K562 (cell line): Measurements from ENCODE around the gene NTN1. TPM values are rescaled to one million over a fixed set of nuclear protein-coding genes. Genes with fewer than 3 reads are reported as not detected.

ENCODE experiments used
- ATAC-seq: fragments of 200-7000 bp; cut with Tn5 transposase; 3 replicates; pipeline ENCODE4 v1.9.1; 2020; ENCODE audit warnings: moderate library complexity
- BruUV-seq: library from RNA; stranded (reverse); fragments of 400-500 nt; replicated peaks from 2 replicates; lab custom pipeline; 2021; lab: Mats Ljungman, UMichigan
- CTCF ChIA-PET: fragments of 300-600 bp; formaldehyde crosslinking; extraction: SDS; loops from one replicate; lab custom pipeline; 2021; ENCODE audit warnings: low intra/inter-chr PET ratio; lab: Yijun Ruan, JAX
- POLR2A ChIA-PET: fragments of 300-600, 350-650 bp; sonication (Branson Sonifier 250); formaldehyde crosslinking; extraction: SDS; loops from one replicate; lab custom pipeline; 2021; ENCODE audit warnings: antibody characterized with exemption, inconsistent platforms; lab: Yijun Ruan, JAX
- DNase-seq, 4 experiments: peaks; one replicate each; pipeline versions ENCODE4 v3.0.0 to v3.0.0-alpha.2; 2011 to 2018; ENCODE audit warnings: low spot score in 3 of 4, mixed read lengths in 3 of 4; ENCODE audit errors: extremely low read depth in 1 of 4
- FAIRE-seq: peaks from 2 replicates; lab custom pipeline; 2011; peaks lifted over from hg19 to GRCh38; lab: Jason Lieb, UNC
- H2AFZ ChIP-seq: 2 replicates; pipeline ENCODE4 v1.6.0; 2011; ENCODE audit warnings: low read depth, low read length, control low read depth, inconsistent platforms
- H3K27ac ChIP-seq: fragments of 200-600 bp; 3 replicates; pipeline ENCODE4 v1.8.0; 2011; ENCODE audit warnings: low read depth, mild to moderate bottlenecking, control low read depth, inconsistent platforms, low read length, moderate library complexity, mixed read lengths; ENCODE audit errors: extremely low read depth
- H3K27me3 ChIP-seq, 2 experiments: fragments of 300-600 bp in 1 of 2; 2 replicates in 1 of 2; 3 replicates in 1 of 2; pipeline versions ENCODE4 v1.6.0 to v1.8.0; 2011; ENCODE audit warnings: inconsistent platforms in 2 of 2, low read length in 2 of 2, mild to moderate bottlenecking in 1 of 2, mixed read lengths in 1 of 2, moderate library complexity in 1 of 2; ENCODE audit not compliant: control insufficient read depth in 2 of 2, insufficient read depth in 2 of 2
- H3K36me3 ChIP-seq: fragments of 300-600 bp; 3 replicates; pipeline ENCODE4 v1.8.0; 2011; ENCODE audit warnings: mild to moderate bottlenecking, low read length, inconsistent platforms; ENCODE audit not compliant: control insufficient read depth, insufficient read depth
- H3K4me1 ChIP-seq, 2 experiments: fragments of 200-600 bp in 1 of 2; replicated peaks in 1 of 2; 2 replicates in 1 of 2; 3 replicates in 1 of 2; pipeline versions ENCODE4 v1.5.1 to v1.8.0; 2011; ENCODE audit warnings: inconsistent platforms in 2 of 2, low read length in 2 of 2, mild to moderate bottlenecking in 1 of 2, mixed read lengths in 1 of 2, moderate library complexity in 1 of 2; ENCODE audit not compliant: control insufficient read depth in 2 of 2, insufficient read depth in 2 of 2
- H3K4me2 ChIP-seq: 2 replicates; pipeline ENCODE4 v1.6.1; 2011; ENCODE audit warnings: low read length, control low read depth, inconsistent platforms, mixed read lengths; ENCODE audit not compliant: insufficient read depth
- H3K4me3 ChIP-seq: fragments of 200-600 bp; sonication (generic), shearing (Covaris generic); 2 replicates; pipeline ENCODE4 v1.5.1; 2016; ENCODE audit warnings: control low read depth, inconsistent platforms
- H3K79me2 ChIP-seq: fragments of 200-600 bp; 3 replicates; pipeline ENCODE4 v1.8.0; 2011; ENCODE audit warnings: low read length, inconsistent platforms; ENCODE audit not compliant: control insufficient read depth, insufficient read depth
- H3K9ac ChIP-seq, 2 experiments: 2 replicates each; pipeline versions ENCODE4 v1.6.0 to v1.6.1; 2011; ENCODE audit warnings: low read depth in 2 of 2, low read length in 2 of 2, control low read depth in 1 of 2, inconsistent platforms in 1 of 2, mild to moderate bottlenecking in 1 of 2, mixed read lengths in 1 of 2; ENCODE audit not compliant: insufficient read depth in 1 of 2
- H3K9me1 ChIP-seq: one replicate; pipeline ENCODE4 v1.6.0; 2011; ENCODE audit warnings: inconsistent platforms, mild to moderate bottlenecking, low read length, moderate library complexity; ENCODE audit not compliant: control insufficient read depth, insufficient read depth
- H3K9me3 ChIP-seq: replicated peaks from 2 replicates; pipeline ENCODE4 v1.5.1; 2011; ENCODE audit warnings: low read depth, low read length, inconsistent platforms; ENCODE audit not compliant: control insufficient read depth, insufficient read depth
- H4K20me1 ChIP-seq: replicated peaks from 2 replicates; pipeline ENCODE4 v1.6.1; 2011; ENCODE audit warnings: low read length, inconsistent platforms, mixed read lengths; ENCODE audit not compliant: control insufficient read depth, insufficient read depth
- EP400 ChIP-seq: fragments of 450-650 bp; IDR thresholded peaks from 2 replicates; pipeline ENCODE4 v1.6.1; 2017; ENCODE audit warnings: antibody characterized with exemption, mild to moderate bottlenecking, moderate library complexity
- ETV6 ChIP-seq, 3 experiments: fragments of 150-350 bp in 1 of 3; sonication (generic) in 1 of 3; formaldehyde crosslinking in 1 of 3; IDR thresholded peaks; 2 replicates each; pipeline versions ENCODE4 v1.6.1 to v1.8.0; 2014 to 2022; ENCODE audit warnings: borderline replicate concordance in 2 of 3, low read depth in 2 of 3, antibody characterized with exemption in 1 of 3, low read length in 1 of 3, mild to moderate bottlenecking in 1 of 3, missing genetic modification reagents in 1 of 3
- GABPB1 ChIP-seq: sonication (generic); formaldehyde crosslinking; IDR thresholded peaks from 2 replicates; pipeline ENCODE4 v1.8.0; 2022; ENCODE audit warnings: mild to moderate bottlenecking, missing genetic modification reagents
- HNRNPUL1 ChIP-seq: fragments of 200-400 bp; formaldehyde crosslinking; IDR thresholded peaks from 2 replicates; pipeline ENCODE4 v1.6.1; 2017; ENCODE audit warnings: low read length
- KDM1A ChIP-seq, 2 experiments: fragments of 450-650 bp; IDR thresholded peaks; 2 replicates each; pipeline ENCODE4 v1.6.1; 2016; ENCODE audit warnings: mild to moderate bottlenecking in 2 of 2
- NCOA2 ChIP-seq, 2 experiments: fragments of 450-650 bp; IDR thresholded peaks; 2 replicates each; pipeline ENCODE4 v1.6.1; 2018; ENCODE audit warnings: mild to moderate bottlenecking in 2 of 2, moderate library complexity in 1 of 2; ENCODE audit not compliant: partially characterized antibody in 2 of 2
- PRMT5 ChIP-seq: sonication (generic); formaldehyde crosslinking; IDR thresholded peaks from 2 replicates; pipeline ENCODE4 v1.5.0; 2020; ENCODE audit warnings: missing genetic modification reagents
- TSC22D4 ChIP-seq: fragments of 450-650 bp; IDR thresholded peaks from 2 replicates; pipeline ENCODE4 v1.6.1; 2016; ENCODE audit warnings: missing genetic modification characterization, missing biosample characterization, control low read depth
- ZBED1 ChIP-seq: IDR thresholded peaks from 2 replicates; pipeline ENCODE4 v1.6.1; 2014
- WGBS: fragments of 100-300 bp; shearing (Covaris generic); methylation state at CpG from one replicate; pipeline ENCODE4 v1.1.6; 2016; ENCODE audit warnings: low coverage, mixed read lengths; ENCODE audit not compliant: insufficient coverage; ENCODE audit errors: missing lambda C conversion rate; 5-methylcytosine and 5-hydroxymethylcytosine counted together
- in situ Hi-C: fragments of 300-500 bp; cut with MboI; formaldehyde crosslinking; loops from 4 replicates; pipeline ENCODE4 v1.15.0; 2018; ENCODE audit warnings: inconsistent platforms, mixed read lengths
- intact Hi-C: fragments of 100-400 bp; cut with micrococcal nuclease; formaldehyde crosslinking; loops from 2 replicates; pipeline ENCODE4 v1.14.2; 2022
- polyA plus RNA-seq, 8 experiments: library from polyadenylated mRNA; depleted of rRNA in 4 of 8; stranded (reverse) in 5 of 8; unstranded in 3 of 8; fragments of >200 nt; fragmentation: Nextera tagmentation in 2 of 8; fragmentation: Illumina TruSeq in 1 of 8; extraction: Ambion mirVana in 2 of 8; extraction: Trizol in 1 of 8; gene quantifications; 2 replicates each; pipeline versions ENCODE4 v1.2.1 to v1.2.3, GENCODE V29; 2011 to 2014; ENCODE audit warnings: inconsistent platforms in 1 of 8, missing spikeins in 1 of 8
- total RNA-seq, 7 experiments: library from RNA; depleted of rRNA in 6 of 7; stranded (reverse); fragments of >200 nt in 6 of 7; fragmentation: Illumina TruSeq in 2 of 7; extraction: Trizol in 2 of 7; gene quantifications; 2 replicates each; pipeline versions ENCODE4 v1.2.1 to v1.2.3, GENCODE V29; 2011 to 2021; ENCODE audit warnings: low replicate concordance in 1 of 7
- TF ChIP-seq, protein P1 (sequence below): fragments of 250-450 bp; sonication (Bioruptor Pico); IDR thresholded peaks from 2 replicates; pipeline ENCODE4 v1.4.0; 2020; ENCODE audit warnings: mild to moderate bottlenecking, moderate library complexity
- TF ChIP-seq, protein P2 (sequence below): fragments of 450-650 bp; IDR thresholded peaks from 2 replicates; pipeline ENCODE4 v1.6.1; 2018; ENCODE audit warnings: mild to moderate bottlenecking, low read depth; ENCODE audit not compliant: partially characterized antibody

Gene NTN1
- total and polyA plus RNA-seq, 9 of the 15 experiments (the other 6 are each of a cell fraction or from before 2014, with no cell fraction given): 0.02 TPM; not detected in 8

DNA sequence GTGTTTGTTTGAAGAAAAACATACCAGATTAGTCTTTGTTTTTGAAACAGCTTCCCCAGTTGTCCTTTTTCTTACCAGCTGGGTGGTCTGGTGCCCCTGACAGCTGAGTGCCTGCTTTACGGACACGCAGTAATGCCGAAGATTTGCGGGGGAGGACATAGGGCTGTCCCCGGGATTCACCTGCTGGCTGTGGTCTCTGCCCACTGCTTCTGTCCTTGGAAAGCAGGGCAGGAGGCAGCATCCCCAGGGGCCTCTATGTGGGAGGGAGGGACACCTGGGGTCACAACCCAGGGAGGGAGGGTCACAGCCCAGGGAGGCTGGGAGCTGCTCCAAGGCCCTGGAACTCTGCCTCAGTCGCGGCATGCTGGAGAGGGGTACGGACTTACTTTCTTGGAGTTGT is 221.7 kb downstream of the NTN1 start:
- 7% methylated on average over 5 of the region's 8 CpGs for WGBS
- Histone ChIP-seq H3K36me3 (no peaks in the 10 kb centered on the region), H3K9me1 (no peaks in the 10 kb centered on the region), H3K4me1 (peaks cover 0 to 20% of the 10 kb centered on the region in 2 experiments; a peak in 2 of 5 replicates), H2AFZ (no peak overlapping the region), H3K9ac (no peak overlapping the region), H3K27me3 (peaks cover 0 to 31% of the 10 kb centered on the region in 2 experiments; a peak in 1 of 5 replicates), H3K4me3 (no peak overlapping the region), H3K4me2 (no peak overlapping the region), H3K79me2 (no peaks in the 10 kb centered on the region), H4K20me1 (0 out of 2 replicates have a peak, but pooled peaks cover 5% of the 10 kb centered on the region), H3K9me3 (no peaks in the 10 kb centered on the region), H3K27ac (no peak overlapping the region)
- intact Hi-C loops: no loop called here
- POLR2A ChIA-PET: no interaction called here
- ATAC-seq: no peak
- no TSS peak for BruUV-seq
- in situ Hi-C loops: no loop called here
- TF ChIP-seq EP400 (no peak), PRMT5 (CRISPR knock-in tag) (no peak), KDM1A (IDR thresholded peaks at IDR 0.05) (no peak), GABPB1 (CRISPR knock-in tag) (no peak), TSC22D4 (tag) (no peak), ZBED1 (no peak), NCOA2 (IDR thresholded peaks at IDR 0.05; ENCODE audit: partially characterized antibody in 2 of 2) (no peak), ETV6 (IDR thresholded peaks at IDR 0.05; ENCODE audit: borderline replicate concordance in 1 of 2, low read depth in 2 of 2, low read length in 1 of 2) (no peak), ETV6 (CRISPR knock-in tag; IDR thresholded peaks at IDR 0.05; ENCODE audit: borderline replicate concordance) (no peak), HNRNPUL1 (no peak)
- TF ChIP-seq, protein P1, sequence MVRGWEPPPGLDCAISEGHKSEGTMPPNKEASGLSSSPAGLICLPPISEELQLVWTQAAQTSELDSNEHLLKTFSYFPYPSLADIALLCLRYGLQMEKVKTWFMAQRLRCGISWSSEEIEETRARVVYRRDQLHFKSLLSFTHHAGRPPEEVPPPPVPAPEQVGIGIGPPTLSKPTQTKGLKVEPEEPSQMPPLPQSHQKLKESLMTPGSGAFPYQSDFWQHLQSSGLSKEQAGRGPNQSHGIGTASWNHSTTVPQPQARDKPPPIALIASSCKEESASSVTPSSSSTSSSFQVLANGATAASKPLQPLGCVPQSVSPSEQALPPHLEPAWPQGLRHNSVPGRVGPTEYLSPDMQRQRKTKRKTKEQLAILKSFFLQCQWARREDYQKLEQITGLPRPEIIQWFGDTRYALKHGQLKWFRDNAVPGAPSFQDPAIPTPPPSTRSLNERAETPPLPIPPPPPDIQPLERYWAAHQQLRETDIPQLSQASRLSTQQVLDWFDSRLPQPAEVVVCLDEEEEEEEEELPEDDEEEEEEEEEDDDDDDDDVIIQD: no peak
- TF ChIP-seq, protein P2, sequence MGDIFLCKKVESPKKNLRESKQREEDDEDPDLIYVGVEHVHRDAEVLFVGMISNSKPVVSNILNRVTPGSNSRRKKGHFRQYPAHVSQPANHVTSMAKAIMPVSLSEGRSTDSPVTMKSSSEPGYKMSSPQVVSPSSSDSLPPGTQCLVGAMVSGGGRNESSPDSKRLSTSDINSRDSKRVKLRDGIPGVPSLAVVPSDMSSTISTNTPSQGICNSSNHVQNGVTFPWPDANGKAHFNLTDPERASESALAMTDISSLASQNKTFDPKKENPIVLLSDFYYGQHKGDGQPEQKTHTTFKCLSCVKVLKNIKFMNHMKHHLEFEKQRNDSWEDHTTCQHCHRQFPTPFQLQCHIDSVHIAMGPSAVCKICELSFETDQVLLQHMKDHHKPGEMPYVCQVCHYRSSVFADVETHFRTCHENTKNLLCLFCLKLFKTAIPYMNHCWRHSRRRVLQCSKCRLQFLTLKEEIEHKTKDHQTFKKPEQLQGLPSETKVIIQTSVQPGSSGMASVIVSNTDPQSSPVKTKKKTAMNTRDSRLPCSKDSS: no peak
- TF ChIP-seq, all 486 proteins: peak for 0
- no peak for FAIRE-seq
- no peak for DNase-seq
- CTCF ChIA-PET: no interaction called here
